Keratinocyte (primary cell): Measurements from ENCODE around the gene SLC25A34.

ENCODE experiments used
- EZH2 ChIP-seq: IDR thresholded peaks from one replicate; pipeline ENCODE4 v1.6.1; 2012; ENCODE audit warnings: inconsistent platforms, mild to moderate bottlenecking, low read length, moderate library complexity
- TF ChIP-seq, protein P1 (sequence below), 3 experiments: IDR thresholded peaks in 1 of 3; conservative IDR thresholded peaks in 1 of 3; optimal IDR thresholded peaks in 1 of 3; 2 replicates in 2 of 3; 3 replicates in 1 of 3; pipeline versions ENCODE3 to v1.5.1; 2011; ENCODE audit warnings: low read length in 3 of 3, mild to moderate bottlenecking in 3 of 3, moderate library complexity in 2 of 3, control low read depth in 1 of 3, inconsistent platforms in 1 of 3; ENCODE audit not compliant: insufficient read depth in 2 of 3; ENCODE audit errors: extremely low read depth in 1 of 3

DNA sequence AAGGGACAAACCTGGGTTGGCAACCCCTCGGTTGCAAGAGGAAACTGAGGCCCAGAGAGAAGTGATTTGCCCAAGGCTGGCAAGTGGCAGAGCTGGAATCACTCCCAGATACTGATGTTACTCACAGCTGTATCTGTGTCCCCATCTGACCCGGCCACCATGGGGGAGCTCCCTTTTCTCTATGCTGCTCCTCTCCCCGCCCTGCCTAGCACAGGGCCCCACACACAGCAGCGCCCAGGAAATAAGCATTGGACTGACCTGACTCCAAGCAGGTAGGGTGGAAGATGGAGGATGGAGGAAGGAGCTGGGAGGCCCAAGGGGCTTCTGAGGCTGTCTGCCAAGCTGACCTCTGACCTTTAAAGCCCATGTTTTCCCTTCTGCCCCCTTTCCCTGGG lies 19.6 kb downstream of the SLC25A34 start:
- TF ChIP-seq, protein P1, sequence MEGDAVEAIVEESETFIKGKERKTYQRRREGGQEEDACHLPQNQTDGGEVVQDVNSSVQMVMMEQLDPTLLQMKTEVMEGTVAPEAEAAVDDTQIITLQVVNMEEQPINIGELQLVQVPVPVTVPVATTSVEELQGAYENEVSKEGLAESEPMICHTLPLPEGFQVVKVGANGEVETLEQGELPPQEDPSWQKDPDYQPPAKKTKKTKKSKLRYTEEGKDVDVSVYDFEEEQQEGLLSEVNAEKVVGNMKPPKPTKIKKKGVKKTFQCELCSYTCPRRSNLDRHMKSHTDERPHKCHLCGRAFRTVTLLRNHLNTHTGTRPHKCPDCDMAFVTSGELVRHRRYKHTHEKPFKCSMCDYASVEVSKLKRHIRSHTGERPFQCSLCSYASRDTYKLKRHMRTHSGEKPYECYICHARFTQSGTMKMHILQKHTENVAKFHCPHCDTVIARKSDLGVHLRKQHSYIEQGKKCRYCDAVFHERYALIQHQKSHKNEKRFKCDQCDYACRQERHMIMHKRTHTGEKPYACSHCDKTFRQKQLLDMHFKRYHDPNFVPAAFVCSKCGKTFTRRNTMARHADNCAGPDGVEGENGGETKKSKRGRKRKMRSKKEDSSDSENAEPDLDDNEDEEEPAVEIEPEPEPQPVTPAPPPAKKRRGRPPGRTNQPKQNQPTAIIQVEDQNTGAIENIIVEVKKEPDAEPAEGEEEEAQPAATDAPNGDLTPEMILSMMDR (optimal IDR thresholded peaks at IDR 0.05 in 1 of 3, IDR thresholded peaks at IDR 0.05 in 1 of 3, conservative IDR thresholded peaks at IDR 0.05 in 1 of 3; ENCODE audit: extremely low read depth in 1 of 3, insufficient read depth in 2 of 3, low read length in 3 of 3), result no peak
- no peak for TF ChIP-seq EZH2
